H9 (cell line): ENCODE results near the gene KLRB1. TPM values are rescaled to one million over a fixed set of nuclear protein-coding genes. Genes with fewer than 3 reads are reported as not detected.

ENCODE experiments used
- DNase-seq: peaks from one replicate; pipeline ENCODE4 v3.0.0-alpha.2; 2017
- H2AFZ ChIP-seq: one replicate; pipeline ENCODE4 v1.6.1; 2013; ENCODE audit warnings: mild to moderate bottlenecking, low read length, control low read depth, moderate library complexity
- H2AK5ac ChIP-seq: 2 replicates; pipeline ENCODE4 v1.6.1; 2013; ENCODE audit warnings: low read length, control low read depth, mixed read lengths; ENCODE audit not compliant: insufficient read length
- H2BK120ac ChIP-seq: one replicate; pipeline ENCODE4 v1.6.1; 2013; ENCODE audit warnings: low read depth, mild to moderate bottlenecking, low read length, control low read depth, inconsistent platforms; ENCODE audit not compliant: poor library complexity, severe bottlenecking
- H2BK12ac ChIP-seq: 2 replicates; pipeline ENCODE4 v1.6.1; 2013; ENCODE audit warnings: low read length, control low read depth, mixed read lengths, low read depth; ENCODE audit not compliant: insufficient read length
- H2BK15ac ChIP-seq: 2 replicates; pipeline ENCODE4 v1.6.1; 2013; ENCODE audit warnings: low read depth, low read length, control low read depth
- H2BK20ac ChIP-seq: one replicate; pipeline ENCODE4 v1.6.1; 2013; ENCODE audit warnings: low read depth, mild to moderate bottlenecking, low read length, control low read depth, inconsistent platforms; ENCODE audit not compliant: poor library complexity, severe bottlenecking
- H2BK5ac ChIP-seq: 2 replicates; pipeline ENCODE4 v1.6.1; 2013; ENCODE audit warnings: low read length, control low read depth, mixed read lengths; ENCODE audit not compliant: insufficient read length
- H3K14ac ChIP-seq: 2 replicates; pipeline ENCODE4 v1.6.1; 2013; ENCODE audit warnings: low read length, control low read depth; ENCODE audit not compliant: insufficient read depth
- H3K18ac ChIP-seq: 2 replicates; pipeline ENCODE4 v1.6.1; 2013; ENCODE audit warnings: low read depth, mild to moderate bottlenecking, mixed read lengths, low read length, control low read depth; ENCODE audit not compliant: insufficient read length
- H3K23ac ChIP-seq: 2 replicates; pipeline ENCODE4 v1.6.1; 2013; ENCODE audit warnings: low read length, control low read depth, mixed read lengths, low read depth; ENCODE audit not compliant: insufficient read length
- H3K23me2 ChIP-seq: 2 replicates; pipeline ENCODE4 v1.6.1; 2013; ENCODE audit warnings: low read depth, mild to moderate bottlenecking, mixed read lengths, low read length, control low read depth; ENCODE audit not compliant: insufficient read length, poor library complexity, severe bottlenecking
- H3K27ac ChIP-seq: 2 replicates; pipeline ENCODE4 v1.5.1; 2013; ENCODE audit warnings: low read length, control low read depth, mixed read lengths, low read depth; ENCODE audit not compliant: insufficient read length
- H3K27me3 ChIP-seq: 2 replicates; pipeline ENCODE4 v1.6.1; 2013; ENCODE audit warnings: low read length, control low read depth, inconsistent platforms; ENCODE audit not compliant: insufficient read depth
- H3K4ac ChIP-seq: 2 replicates; pipeline ENCODE4 v1.6.1; 2013; ENCODE audit warnings: low read depth, mild to moderate bottlenecking, control low read depth, inconsistent platforms, low read length, moderate library complexity
- H3K4me1 ChIP-seq: 2 replicates; pipeline ENCODE4 v1.6.1; 2013; ENCODE audit warnings: low read length, control low read depth, inconsistent platforms; ENCODE audit not compliant: insufficient read depth
- H3K4me2 ChIP-seq: 2 replicates; pipeline ENCODE4 v1.6.1; 2013; ENCODE audit warnings: low read length, control low read depth, mixed read lengths; ENCODE audit not compliant: insufficient read length, insufficient read depth
- H3K56ac ChIP-seq: 2 replicates; pipeline ENCODE4 v1.6.1; 2013; ENCODE audit warnings: low read depth, mild to moderate bottlenecking, mixed read lengths, low read length, control low read depth; ENCODE audit not compliant: insufficient read length
- H3K79me1 ChIP-seq: 2 replicates; pipeline ENCODE4 v1.6.1; 2013; ENCODE audit warnings: low read depth, mild to moderate bottlenecking, moderate library complexity, low read length, control low read depth, inconsistent platforms; ENCODE audit not compliant: insufficient read depth, poor library complexity, severe bottlenecking
- H3K79me2 ChIP-seq: 2 replicates; pipeline ENCODE4 v1.6.1; 2013; ENCODE audit warnings: low read length, control low read depth, inconsistent platforms; ENCODE audit not compliant: insufficient read depth
- H3K9ac ChIP-seq: 2 replicates; pipeline ENCODE4 v1.6.1; 2013; ENCODE audit warnings: low read length, control low read depth, mixed read lengths; ENCODE audit not compliant: insufficient read length; ENCODE audit errors: extremely low read depth
- H3K9me3 ChIP-seq: one replicate; pipeline ENCODE4 v1.6.1; 2013; ENCODE audit warnings: low read depth, low read length, inconsistent platforms; ENCODE audit not compliant: control insufficient read depth
- H3T11ph ChIP-seq: one replicate; pipeline ENCODE4 v1.6.1; 2013; ENCODE audit warnings: mild to moderate bottlenecking, low read length, control low read depth, inconsistent platforms
- H4K20me1 ChIP-seq: one replicate; pipeline ENCODE4 v1.6.1; 2013; ENCODE audit not compliant: control insufficient read depth, insufficient read length, insufficient read depth
- H4K5ac ChIP-seq: 2 replicates; pipeline ENCODE4 v1.6.1; 2013; ENCODE audit warnings: low read depth, mild to moderate bottlenecking, mixed read lengths, low read length, control low read depth; ENCODE audit not compliant: insufficient read length
- H4K8ac ChIP-seq: replicated peaks from 2 replicates; pipeline ENCODE4 v1.6.1; 2013; ENCODE audit warnings: low read length, control low read depth, mixed read lengths, low read depth; ENCODE audit not compliant: insufficient read length
- H4K91ac ChIP-seq: 2 replicates; pipeline ENCODE4 v1.6.1; 2013; ENCODE audit warnings: low read depth, mild to moderate bottlenecking, moderate library complexity, mixed read lengths, low read length, control low read depth; ENCODE audit not compliant: insufficient read length
- H3K27ac Mint-ChIP-seq, 3 experiments: 2 replicates in 2 of 3; 3 replicates in 1 of 3; pipeline ENCODE4 v1.8.0; 2020 to 2021; ENCODE audit warnings: mixed read lengths in 3 of 3, mild to moderate bottlenecking in 1 of 3, moderate library complexity in 1 of 3
- H3K27me3 Mint-ChIP-seq: 2 replicates; pipeline ENCODE4 v1.8.0; 2021; ENCODE audit warnings: low read depth, mild to moderate bottlenecking, moderate library complexity, mixed read lengths
- H3K36me3 Mint-ChIP-seq, 3 experiments: 2 replicates in 2 of 3; 3 replicates in 1 of 3; pipeline ENCODE4 v1.8.0; 2020 to 2021; ENCODE audit warnings: low read depth in 3 of 3, mixed read lengths in 3 of 3; ENCODE audit not compliant: insufficient read depth in 1 of 3
- H3K4me1 Mint-ChIP-seq, 2 experiments: 2 replicates each; pipeline ENCODE4 v1.8.0; 2020; ENCODE audit warnings: mixed read lengths in 2 of 2
- H3K4me3 Mint-ChIP-seq, 2 experiments: 2 replicates in 1 of 2; 3 replicates in 1 of 2; pipeline ENCODE4 v1.8.0; 2020 to 2021; ENCODE audit warnings: mild to moderate bottlenecking in 2 of 2, mixed read lengths in 2 of 2, moderate library complexity in 1 of 2
- H3K9me3 Mint-ChIP-seq, 2 experiments: 2 replicates in 1 of 2; 3 replicates in 1 of 2; pipeline ENCODE4 v1.8.0; 2020; ENCODE audit warnings: mild to moderate bottlenecking in 2 of 2, mixed read lengths in 2 of 2, moderate library complexity in 1 of 2
- total RNA-seq: library from RNA; stranded (reverse); gene quantifications from 2 replicates; pipeline ENCODE4 v1.2.1, GENCODE V29; 2021
- TF ChIP-seq, protein P1 (sequence below): fragments of 200-600 bp; sonication (generic); conservative IDR thresholded peaks from 3 replicates; pipeline ENCODE4 v1.8.0; 2021; ENCODE audit warnings: antibody characterized with exemption, mild to moderate bottlenecking

KLRB1 gene
- total RNA-seq, 1 experiment from 2014 or later: 0.15 TPM

DNA sequence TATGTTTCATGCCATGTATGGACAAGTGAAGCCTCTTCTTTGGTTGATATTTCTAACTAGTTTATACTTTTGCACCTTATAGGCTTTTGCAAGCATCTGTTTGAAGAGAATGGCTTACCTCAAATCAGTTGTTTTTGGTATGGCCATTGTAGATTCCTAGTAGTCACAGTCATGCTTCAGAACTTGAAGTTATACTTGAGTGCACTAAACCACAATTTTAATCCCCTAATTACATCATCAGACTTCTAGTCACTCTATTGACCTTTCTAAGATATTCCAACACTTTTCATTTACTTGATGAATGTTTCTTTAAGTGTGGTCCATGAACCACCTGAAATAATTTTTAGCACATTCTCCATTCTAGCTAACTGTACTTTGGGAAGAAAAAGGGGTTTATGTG, 18.6 kb upstream of the KLRB1 start:
- no peaks in the 10 kb centered on the region for H3K36me3 Mint-ChIP-seq
- Histone ChIP-seq H2AFZ (no peak overlapping the region), H3K18ac (no peak overlapping the region), H3K9me3 (no peaks in the 10 kb centered on the region), H2BK5ac (no peak overlapping the region), H4K5ac (no peak overlapping the region), H3K4me2 (no peak overlapping the region), H4K8ac (no peak overlapping the region), H3K4me1 (no peaks in the 10 kb centered on the region), H3K9ac (no peak overlapping the region), H3T11ph (no peak overlapping the region), H3K27ac (no peak overlapping the region), H2BK15ac (no peak overlapping the region), H4K91ac (no peak overlapping the region), H2BK12ac (no peak overlapping the region), H2BK20ac (no peak overlapping the region), H3K14ac (no peak overlapping the region), H2AK5ac (no peak overlapping the region), H3K79me2 (no peaks in the 10 kb centered on the region), H4K20me1 (no peaks in the 10 kb centered on the region), H3K56ac (no peak overlapping the region), H3K23me2 (no peaks in the 10 kb centered on the region), H3K4ac (no peak overlapping the region), H3K27me3 (no peaks in the 10 kb centered on the region), H3K23ac (no peak overlapping the region), H2BK120ac (no peak overlapping the region), H3K79me1 (no peaks in the 10 kb centered on the region)
- H3K4me3 Mint-ChIP-seq: no peak overlapping the region
- TF ChIP-seq, protein P1, sequence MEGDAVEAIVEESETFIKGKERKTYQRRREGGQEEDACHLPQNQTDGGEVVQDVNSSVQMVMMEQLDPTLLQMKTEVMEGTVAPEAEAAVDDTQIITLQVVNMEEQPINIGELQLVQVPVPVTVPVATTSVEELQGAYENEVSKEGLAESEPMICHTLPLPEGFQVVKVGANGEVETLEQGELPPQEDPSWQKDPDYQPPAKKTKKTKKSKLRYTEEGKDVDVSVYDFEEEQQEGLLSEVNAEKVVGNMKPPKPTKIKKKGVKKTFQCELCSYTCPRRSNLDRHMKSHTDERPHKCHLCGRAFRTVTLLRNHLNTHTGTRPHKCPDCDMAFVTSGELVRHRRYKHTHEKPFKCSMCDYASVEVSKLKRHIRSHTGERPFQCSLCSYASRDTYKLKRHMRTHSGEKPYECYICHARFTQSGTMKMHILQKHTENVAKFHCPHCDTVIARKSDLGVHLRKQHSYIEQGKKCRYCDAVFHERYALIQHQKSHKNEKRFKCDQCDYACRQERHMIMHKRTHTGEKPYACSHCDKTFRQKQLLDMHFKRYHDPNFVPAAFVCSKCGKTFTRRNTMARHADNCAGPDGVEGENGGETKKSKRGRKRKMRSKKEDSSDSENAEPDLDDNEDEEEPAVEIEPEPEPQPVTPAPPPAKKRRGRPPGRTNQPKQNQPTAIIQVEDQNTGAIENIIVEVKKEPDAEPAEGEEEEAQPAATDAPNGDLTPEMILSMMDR: no peak
- peaks cover 2% of the 10 kb centered on the region; the same call in 1 of the 2 replicates for H3K27me3 Mint-ChIP-seq
- no peak for DNase-seq
- H3K4me1 Mint-ChIP-seq: no peaks in the 10 kb centered on the region
- peaks cover 2 to 8% of the 10 kb centered on the region in 2 experiments; a peak in 1 of 5 replicates for H3K9me3 Mint-ChIP-seq
- no peak overlapping the region for H3K27ac Mint-ChIP-seq
